ENCODE measurements around the gene GLDC.

DNA sequence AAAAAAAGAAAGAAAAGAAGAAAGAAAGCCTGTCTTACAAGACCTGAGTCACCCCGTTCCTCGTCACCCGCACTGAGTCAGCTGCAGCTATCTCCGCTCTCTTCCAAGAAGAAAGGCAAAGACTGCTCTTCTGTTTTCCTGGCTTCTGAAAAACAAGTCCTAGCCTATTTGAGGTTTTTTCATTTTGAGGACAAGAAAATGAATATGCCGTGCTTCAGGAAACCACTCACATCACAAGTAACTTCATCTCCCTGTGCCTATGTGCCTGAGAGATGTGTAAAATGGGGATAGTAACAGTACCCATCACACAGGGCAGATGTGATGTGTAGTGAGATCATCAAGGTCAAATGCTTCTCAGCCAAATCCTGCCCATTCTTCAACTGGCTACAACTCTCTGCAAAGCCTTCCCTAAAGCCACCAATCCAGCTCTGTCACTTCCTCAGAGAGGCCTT lies 78.4 kb downstream of the GLDC start:
- TF ChIP-seq MYC (IDR thresholded peaks at IDR 0.05; ENCODE audit: low read depth, low read length) (no peak), POLR2A (IDR thresholded peaks at IDR 0.05; ENCODE audit: extremely low read depth, insufficient read length) (no peak), CTCF (IDR thresholded peaks at IDR 0.05; ENCODE audit: low read depth, low read length) (no peak)
